HepG2 (cell line): ENCODE measurements around the gene SLC2A13. TPM values are rescaled to one million over a fixed set of nuclear protein-coding genes. Genes with fewer than 3 reads are reported as not detected.

Experiments used
- ATAC-seq: fragments of 200-7000 bp; cut with Tn5 transposase; 3 replicates; pipeline ENCODE4 v1.9.1; 2020; ENCODE audit warnings: mild to moderate bottlenecking, moderate library complexity
- BruUV-seq: library from RNA; stranded (reverse); fragments of 400-500 nt; replicated peaks from 2 replicates; lab custom pipeline; 2021; lab: Mats Ljungman, UMichigan
- CTCF ChIA-PET: fragments of 300-600 bp; formaldehyde crosslinking; extraction: SDS; loops from one replicate; lab custom pipeline; 2021; ENCODE audit warnings: low total read pairs, inconsistent platforms, low intra/inter-chr PET ratio; lab: Yijun Ruan, JAX
- POLR2A ChIA-PET: fragments of 350-600 bp; sonication (Branson Sonifier 250); formaldehyde crosslinking; loops from one replicate; lab custom pipeline; 2020; ENCODE audit warnings: antibody characterized with exemption, inconsistent platforms; lab: Yijun Ruan, JAX
- DNase-seq: peaks from one replicate; pipeline ENCODE4 v3.0.0-alpha.2; 2015; ENCODE audit warnings: low spot score
- FAIRE-seq: peaks from 3 replicates; lab custom pipeline; 2011; peaks lifted over from hg19 to GRCh38; lab: Jason Lieb, UNC
- H2AFZ ChIP-seq: one replicate; pipeline ENCODE4 v1.6.1; 2011; ENCODE audit warnings: low read length, inconsistent platforms
- H3K27ac ChIP-seq: fragments of 300-600 bp; 3 replicates; pipeline ENCODE4 v1.8.0; 2011; ENCODE audit warnings: mixed run types, mild to moderate bottlenecking, mixed read lengths, low read length, inconsistent platforms; ENCODE audit not compliant: insufficient read depth; ENCODE audit errors: extremely low read length
- H3K27me3 ChIP-seq, 2 experiments: fragments of 200-600 bp in 1 of 2; 2 replicates in 1 of 2; 3 replicates in 1 of 2; pipeline versions ENCODE4 v1.6.0 to v1.8.0; 2011; ENCODE audit warnings: low read length in 2 of 2, mild to moderate bottlenecking in 2 of 2, moderate library complexity in 2 of 2, inconsistent platforms in 1 of 2; ENCODE audit not compliant: insufficient read depth in 2 of 2, control insufficient read depth in 1 of 2
- H3K36me3 ChIP-seq, 2 experiments: fragments of 200-600 bp in 1 of 2; replicated peaks in 1 of 2; 2 replicates in 1 of 2; 3 replicates in 1 of 2; pipeline versions ENCODE4 v1.5.1 to v1.8.0; 2011; ENCODE audit warnings: low read length in 2 of 2, inconsistent platforms in 1 of 2; ENCODE audit not compliant: insufficient read depth in 2 of 2, control insufficient read depth in 1 of 2
- H3K4me1 ChIP-seq: 2 replicates; pipeline ENCODE4 v1.5.1; 2012; ENCODE audit warnings: low read length, inconsistent platforms; ENCODE audit not compliant: insufficient read depth
- H3K4me2 ChIP-seq: 2 replicates; pipeline ENCODE4 v1.6.0; 2011; ENCODE audit warnings: low read depth, low read length, inconsistent platforms
- H3K4me3 ChIP-seq, 3 experiments: fragments of 200-600 bp in 1 of 3; sonication (generic), shearing (Covaris generic) in 1 of 3; replicated peaks in 1 of 3; 2 replicates each; pipeline ENCODE4 v1.5.1; 2011 to 2016; ENCODE audit warnings: low read length in 3 of 3, inconsistent platforms in 2 of 3, low read depth in 2 of 3, mild to moderate bottlenecking in 2 of 3, control low read depth in 1 of 3, mixed read lengths in 1 of 3; ENCODE audit not compliant: insufficient read depth in 1 of 3
- H3K79me2 ChIP-seq: one replicate; pipeline ENCODE4 v1.6.1; 2011; ENCODE audit warnings: low read length, inconsistent platforms; ENCODE audit not compliant: insufficient read depth
- H3K9ac ChIP-seq: 2 replicates; pipeline ENCODE4 v1.6.0; 2011; ENCODE audit warnings: mild to moderate bottlenecking, low read depth, low read length, inconsistent platforms; ENCODE audit not compliant: insufficient read depth
- H3K9me3 ChIP-seq: 2 replicates; pipeline ENCODE4 v1.5.1; 2012; ENCODE audit warnings: mild to moderate bottlenecking, low read length
- H4K20me1 ChIP-seq: 2 replicates; pipeline ENCODE4 v1.6.0; 2011; ENCODE audit warnings: inconsistent platforms, mild to moderate bottlenecking, low read length, moderate library complexity; ENCODE audit not compliant: insufficient read depth
- ADNP ChIP-seq: sonication (generic); formaldehyde crosslinking; IDR thresholded peaks from 2 replicates; pipeline ENCODE4 v1.4.0; 2020; ENCODE audit warnings: missing genetic modification reagents
- CEBPG ChIP-seq: IDR thresholded peaks from 2 replicates; pipeline ENCODE4 v1.6.1; 2016
- EEA1 ChIP-seq: sonication (generic); formaldehyde crosslinking; IDR thresholded peaks from 2 replicates; pipeline ENCODE4 v1.5.1; 2020; ENCODE audit warnings: mild to moderate bottlenecking, missing genetic modification reagents, borderline replicate concordance
- FOXO1 ChIP-seq: sonication (generic); formaldehyde crosslinking; IDR thresholded peaks from 2 replicates; pipeline ENCODE4 v1.4.0; 2020; ENCODE audit warnings: missing genetic modification reagents
- NONO ChIP-seq, 2 experiments: fragments of 450-650 bp in 1 of 2; sonication (generic) in 1 of 2; formaldehyde crosslinking in 1 of 2; IDR thresholded peaks in 1 of 2; conservative IDR thresholded peaks in 1 of 2; 2 replicates each; pipeline versions ENCODE4 v1.6.1 to v1.8.0; 2017 to 2022; ENCODE audit warnings: mild to moderate bottlenecking in 1 of 2, missing genetic modification reagents in 1 of 2, moderate library complexity in 1 of 2
- SMAD3 ChIP-seq: sonication (generic); formaldehyde crosslinking; IDR thresholded peaks from 2 replicates; pipeline ENCODE4 v1.4.0; 2020; ENCODE audit warnings: missing genetic modification reagents
- TBX3 ChIP-seq: fragments of 450-650 bp; IDR thresholded peaks from 2 replicates; pipeline ENCODE4 v1.6.1; 2017; ENCODE audit warnings: antibody characterized with exemption, mild to moderate bottlenecking, inconsistent platforms, borderline replicate concordance
- ZNF550 ChIP-seq: sonication (generic); formaldehyde crosslinking; IDR thresholded peaks from 2 replicates; pipeline ENCODE4 v1.4.0; 2020; ENCODE audit warnings: mild to moderate bottlenecking, missing genetic modification reagents, borderline replicate concordance
- WGBS: methylation state at CpG from one replicate; pipeline ENCODE4 v1.1.6; 2017; ENCODE audit warnings: low lambda C conversion rate; 5-methylcytosine and 5-hydroxymethylcytosine counted together
- in situ Hi-C: cut with HindIII; loops from 2 replicates; pipeline ENCODE4 v1.10.0; 2017; ENCODE audit warnings: low pct_unique_long_range_greater_than_20kb; ENCODE audit not compliant: extremely low pct_ligation_motif_present
- intact Hi-C: fragments of 100-400 bp; cut with micrococcal nuclease; formaldehyde crosslinking; loops from one replicate; pipeline ENCODE4 v1.10.0; 2022; ENCODE audit not compliant: unreplicated experiment
- polyA plus RNA-seq, 8 experiments: library from polyadenylated mRNA; depleted of rRNA in 3 of 8; stranded (reverse) in 7 of 8; unstranded in 1 of 8; fragments of >200 nt; fragmentation: Illumina TruSeq in 4 of 8; extraction: Trizol in 4 of 8; gene quantifications; 2 replicates each; pipeline versions ENCODE4 v1.2.1 to v1.2.3, GENCODE V29; 2011 to 2016; ENCODE audit warnings: low read depth in 4 of 8, missing spikeins in 1 of 8, mixed read lengths in 1 of 8; ENCODE audit not compliant: insufficient read depth in 1 of 8
- total RNA-seq, 5 experiments: library from RNA; depleted of rRNA; stranded (reverse); fragments of >200 nt; fragmentation: Illumina TruSeq; extraction: Trizol; gene quantifications; 2 replicates each; pipeline ENCODE4 v1.2.3, GENCODE V29; 2016; ENCODE audit warnings: low read depth in 1 of 5
- TF ChIP-seq, protein P1 (sequence below): sonication (generic); formaldehyde crosslinking; IDR thresholded peaks from 2 replicates; pipeline ENCODE4 v1.4.0; 2020; ENCODE audit warnings: missing genetic modification reagents, mild to moderate bottlenecking, borderline replicate concordance
- TF ChIP-seq, protein P2 (sequence below): sonication (generic); formaldehyde crosslinking; IDR thresholded peaks from 2 replicates; pipeline ENCODE4 v1.5.1; 2020; ENCODE audit warnings: mild to moderate bottlenecking, moderate library complexity, missing genetic modification reagents
- TF ChIP-seq, protein P3 (sequence below): sonication (generic); formaldehyde crosslinking; IDR thresholded peaks from 2 replicates; pipeline ENCODE4 v1.5.0; 2020; ENCODE audit warnings: missing genetic modification reagents, mild to moderate bottlenecking, borderline replicate concordance
- TF ChIP-seq, protein P4 (sequence below): sonication (generic); formaldehyde crosslinking; IDR thresholded peaks from 2 replicates; pipeline ENCODE4 v1.4.0; 2020; ENCODE audit warnings: missing genetic modification reagents, borderline replicate concordance

The SLC2A13 gene
- total and polyA plus RNA-seq, 2 of the 13 experiments (the other 11 are each of a cell fraction or from before 2014, with no cell fraction given) = 5.5 to 6.0 TPM

DNA sequence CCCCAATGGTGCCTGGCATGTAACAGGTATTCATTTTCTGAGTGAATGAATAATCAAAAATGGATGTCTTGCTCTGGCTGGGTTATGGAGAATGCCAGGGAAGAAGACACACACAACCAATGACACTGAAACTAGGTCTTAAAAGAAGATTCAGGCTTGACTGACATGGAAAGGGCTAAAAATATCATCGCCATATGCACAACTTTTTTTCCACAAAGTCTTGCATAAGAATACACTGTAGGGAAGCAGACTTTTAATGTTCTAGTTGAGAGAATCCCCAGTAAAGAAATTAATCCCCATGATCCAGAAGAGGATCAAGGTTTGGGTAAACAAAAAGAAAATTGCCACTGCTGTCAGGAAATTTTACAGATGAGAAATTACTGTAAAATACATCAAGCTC lies 116.4 kb downstream of the SLC2A13 start:
- FAIRE-seq (no peak), ATAC-seq (no peak), DNase-seq (no peak)
- BruUV-seq = no TSS peak
- in situ Hi-C loops = loop anchor here (10.0 kb wide), 1 partner anchor 225 kb away; no protein-coding TSS in a partner anchor
- no peaks in the 10 kb centered on the region for H3K27me3 ChIP-seq
- H3K4me3 ChIP-seq = no peak overlapping the region
- CTCF ChIA-PET = interaction anchor here (1.1 to 2.7 kb wide), 2 partner anchors 183 to 224 kb away, joined by 3 to 17 read pairs; no protein-coding TSS in a partner anchor
- intact Hi-C loops = no loop called here
- no peaks in the 10 kb centered on the region for H4K20me1 ChIP-seq
- POLR2A ChIA-PET = no interaction called here
- H3K9me3 ChIP-seq = no peaks in the 10 kb centered on the region
- H3K36me3 ChIP-seq = no peaks in the 10 kb centered on the region
- no peaks in the 10 kb centered on the region for H3K79me2 ChIP-seq
- no peak overlapping the region for H2AFZ ChIP-seq
- H3K4me2 ChIP-seq = no peak overlapping the region
- no peaks in the 10 kb centered on the region for H3K4me1 ChIP-seq
- H3K27ac ChIP-seq = no peak overlapping the region
- 95% methylated on average over 1 of the region's 1 CpG for WGBS
- TF ChIP-seq CEBPG (no peak), ZNF550 (CRISPR knock-in tag) (no peak), FOXO1 (CRISPR knock-in tag) (no peak), TBX3 (no peak), ADNP (CRISPR knock-in tag) (no peak), SMAD3 (CRISPR knock-in tag) (no peak), EEA1 (CRISPR knock-in tag) (no peak), NONO (IDR thresholded peaks at IDR 0.05) (no peak), NONO (CRISPR knock-in tag; conservative IDR thresholded peaks at IDR 0.05) (no peak)
- TF ChIP-seq, protein P1, sequence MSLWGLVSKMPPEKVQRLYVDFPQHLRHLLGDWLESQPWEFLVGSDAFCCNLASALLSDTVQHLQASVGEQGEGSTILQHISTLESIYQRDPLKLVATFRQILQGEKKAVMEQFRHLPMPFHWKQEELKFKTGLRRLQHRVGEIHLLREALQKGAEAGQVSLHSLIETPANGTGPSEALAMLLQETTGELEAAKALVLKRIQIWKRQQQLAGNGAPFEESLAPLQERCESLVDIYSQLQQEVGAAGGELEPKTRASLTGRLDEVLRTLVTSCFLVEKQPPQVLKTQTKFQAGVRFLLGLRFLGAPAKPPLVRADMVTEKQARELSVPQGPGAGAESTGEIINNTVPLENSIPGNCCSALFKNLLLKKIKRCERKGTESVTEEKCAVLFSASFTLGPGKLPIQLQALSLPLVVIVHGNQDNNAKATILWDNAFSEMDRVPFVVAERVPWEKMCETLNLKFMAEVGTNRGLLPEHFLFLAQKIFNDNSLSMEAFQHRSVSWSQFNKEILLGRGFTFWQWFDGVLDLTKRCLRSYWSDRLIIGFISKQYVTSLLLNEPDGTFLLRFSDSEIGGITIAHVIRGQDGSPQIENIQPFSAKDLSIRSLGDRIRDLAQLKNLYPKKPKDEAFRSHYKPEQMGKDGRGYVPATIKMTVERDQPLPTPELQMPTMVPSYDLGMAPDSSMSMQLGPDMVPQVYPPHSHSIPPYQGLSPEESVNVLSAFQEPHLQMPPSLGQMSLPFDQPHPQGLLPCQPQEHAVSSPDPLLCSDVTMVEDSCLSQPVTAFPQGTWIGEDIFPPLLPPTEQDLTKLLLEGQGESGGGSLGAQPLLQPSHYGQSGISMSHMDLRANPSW (CRISPR knock-in tag) = no peak
- TF ChIP-seq, protein P2, sequence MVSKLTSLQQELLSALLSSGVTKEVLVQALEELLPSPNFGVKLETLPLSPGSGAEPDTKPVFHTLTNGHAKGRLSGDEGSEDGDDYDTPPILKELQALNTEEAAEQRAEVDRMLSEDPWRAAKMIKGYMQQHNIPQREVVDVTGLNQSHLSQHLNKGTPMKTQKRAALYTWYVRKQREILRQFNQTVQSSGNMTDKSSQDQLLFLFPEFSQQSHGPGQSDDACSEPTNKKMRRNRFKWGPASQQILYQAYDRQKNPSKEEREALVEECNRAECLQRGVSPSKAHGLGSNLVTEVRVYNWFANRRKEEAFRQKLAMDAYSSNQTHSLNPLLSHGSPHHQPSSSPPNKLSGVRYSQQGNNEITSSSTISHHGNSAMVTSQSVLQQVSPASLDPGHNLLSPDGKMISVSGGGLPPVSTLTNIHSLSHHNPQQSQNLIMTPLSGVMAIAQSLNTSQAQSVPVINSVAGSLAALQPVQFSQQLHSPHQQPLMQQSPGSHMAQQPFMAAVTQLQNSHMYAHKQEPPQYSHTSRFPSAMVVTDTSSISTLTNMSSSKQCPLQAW = no peak
- TF ChIP-seq, protein P3, sequence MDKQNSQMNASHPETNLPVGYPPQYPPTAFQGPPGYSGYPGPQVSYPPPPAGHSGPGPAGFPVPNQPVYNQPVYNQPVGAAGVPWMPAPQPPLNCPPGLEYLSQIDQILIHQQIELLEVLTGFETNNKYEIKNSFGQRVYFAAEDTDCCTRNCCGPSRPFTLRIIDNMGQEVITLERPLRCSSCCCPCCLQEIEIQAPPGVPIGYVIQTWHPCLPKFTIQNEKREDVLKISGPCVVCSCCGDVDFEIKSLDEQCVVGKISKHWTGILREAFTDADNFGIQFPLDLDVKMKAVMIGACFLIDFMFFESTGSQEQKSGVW (CRISPR knock-in tag) = no peak
- TF ChIP-seq, protein P4, sequence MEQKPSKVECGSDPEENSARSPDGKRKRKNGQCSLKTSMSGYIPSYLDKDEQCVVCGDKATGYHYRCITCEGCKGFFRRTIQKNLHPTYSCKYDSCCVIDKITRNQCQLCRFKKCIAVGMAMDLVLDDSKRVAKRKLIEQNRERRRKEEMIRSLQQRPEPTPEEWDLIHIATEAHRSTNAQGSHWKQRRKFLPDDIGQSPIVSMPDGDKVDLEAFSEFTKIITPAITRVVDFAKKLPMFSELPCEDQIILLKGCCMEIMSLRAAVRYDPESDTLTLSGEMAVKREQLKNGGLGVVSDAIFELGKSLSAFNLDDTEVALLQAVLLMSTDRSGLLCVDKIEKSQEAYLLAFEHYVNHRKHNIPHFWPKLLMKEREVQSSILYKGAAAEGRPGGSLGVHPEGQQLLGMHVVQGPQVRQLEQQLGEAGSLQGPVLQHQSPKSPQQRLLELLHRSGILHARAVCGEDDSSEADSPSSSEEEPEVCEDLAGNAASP = no peak
- H3K9ac ChIP-seq = no peak overlapping the region
